Vagina (tissue), 2 donors: ENCODE measurements around the gene ALDH1B1.

ENCODE experiments used
- CTCF ChIP-seq, 3 experiments: fragments of 450-650 bp in 2 of 3; fragments of 200-600 bp in 1 of 3; sonication (generic) in 1 of 3; IDR thresholded peaks; one replicate each; pipeline ENCODE4 v1.5.1; 2017 to 2019; ENCODE audit warnings: antibody characterized with exemption in 3 of 3, mild to moderate bottlenecking in 2 of 3, moderate library complexity in 2 of 3
- POLR2A ChIP-seq, 2 donors: fragments of 450-650 bp; IDR thresholded peaks; one replicate each; pipeline ENCODE4 v1.6.1; 2017; ENCODE audit warnings: antibody characterized with exemption in 2 of 2, mild to moderate bottlenecking in 2 of 2, moderate library complexity in 2 of 2
- POLR2AphosphoS5 ChIP-seq, 2 donors: sonication (generic); formaldehyde crosslinking; IDR thresholded peaks; one replicate each; pipeline ENCODE4 v1.9.0; 2017; ENCODE audit warnings: antibody characterized with exemption in 2 of 2, mild to moderate bottlenecking in 2 of 2, low read depth in 1 of 2; ENCODE audit not compliant: insufficient read depth in 1 of 2

- no peak for TF ChIP-seq POLR2AphosphoS5 (IDR thresholded peaks at IDR 0.05; ENCODE audit: insufficient read depth in 1 of 2, low read depth in 1 of 2)
- no peak for TF ChIP-seq CTCF (IDR thresholded peaks at IDR 0.05)
- no peak for TF ChIP-seq POLR2A (IDR thresholded peaks at IDR 0.05)
These were observed 16.2 kb downstream of the ALDH1B1 start for GRCh38 chr9:38408719-38409118.
